A673 (cell line): Measurements from ENCODE around the gene AP2B1. TPM values are rescaled to one million over a fixed set of nuclear protein-coding genes. Genes with fewer than 3 reads are reported as not detected.

ENCODE experiments used
- BruUV-seq: library from RNA; stranded (reverse); fragments of 400-500 nt; replicated peaks from 2 replicates; lab custom pipeline; 2021; lab: Mats Ljungman, UMichigan
- CTCF ChIA-PET: fragments of 300-600 bp; sonication (Branson Sonifier 250); formaldehyde crosslinking; loops from one replicate; lab custom pipeline; 2022; ENCODE audit warnings: antibody characterized with exemption; lab: Charles Lee
- POLR2A ChIA-PET: fragments of 300-600 bp; sonication (Branson Sonifier 250); formaldehyde crosslinking; loops from one replicate; lab custom pipeline; 2022; ENCODE audit warnings: antibody characterized with exemption; ENCODE audit not compliant: low non-redundant PET; lab: Charles Lee
- DNase-seq: peaks from one replicate; pipeline ENCODE4 v3.0.0-alpha.2; 2015; ENCODE audit warnings: low spot score
- H3K27ac ChIP-seq: fragments of 200-600 bp; sonication (generic); 2 replicates; pipeline ENCODE4 v1.5.1; 2016; ENCODE audit warnings: mixed run types, low read depth, mild to moderate bottlenecking, mixed read lengths, antibody characterized with exemption, low read length; ENCODE audit not compliant: poor library complexity, severe bottlenecking
- H3K27me3 ChIP-seq: fragments of 200-600 bp; sonication (generic); replicated peaks from 2 replicates; pipeline ENCODE4 v1.6.1; 2017; ENCODE audit warnings: mixed run types, low read depth, mild to moderate bottlenecking, mixed read lengths, antibody characterized with exemption, low read length; ENCODE audit not compliant: insufficient read depth, poor library complexity
- H3K36me3 ChIP-seq: fragments of 200-600 bp; sonication (generic); 2 replicates; pipeline ENCODE4 v1.6.1; 2016; ENCODE audit warnings: mixed run types, mild to moderate bottlenecking, mixed read lengths, antibody characterized with exemption, low read length; ENCODE audit not compliant: insufficient read depth, poor library complexity, severe bottlenecking
- H3K4me1 ChIP-seq: fragments of 200-600 bp; sonication (generic); 2 replicates; pipeline ENCODE4 v1.6.1; 2017; ENCODE audit warnings: mixed run types, mild to moderate bottlenecking, mixed read lengths, antibody characterized with exemption, low read length; ENCODE audit not compliant: insufficient read depth, poor library complexity, severe bottlenecking
- H3K4me3 ChIP-seq: fragments of 200-600 bp; sonication (generic); 2 replicates; pipeline ENCODE4 v1.5.1; 2016; ENCODE audit warnings: low read depth, mixed run types, mild to moderate bottlenecking, mixed read lengths, low read length; ENCODE audit not compliant: poor library complexity, severe bottlenecking
- H3K9me3 ChIP-seq: fragments of 200-600 bp; sonication (generic); 2 replicates; pipeline ENCODE4 v1.6.1; 2016; ENCODE audit warnings: mixed run types, low read depth, mild to moderate bottlenecking, mixed read lengths, antibody characterized with exemption, low read length; ENCODE audit not compliant: poor library complexity, severe bottlenecking
- CTCF ChIP-seq: fragments of 300-800, 200-600 bp; sonication (generic); conservative IDR thresholded peaks from 2 replicates; pipeline ENCODE4 v1.5.1; 2017; ENCODE audit warnings: low read depth, mild to moderate bottlenecking, antibody characterized with exemption, low read length, moderate library complexity, mixed read lengths
- EZH2 ChIP-seq: fragments of 200-600 bp; sonication (generic); IDR thresholded peaks from 2 replicates; pipeline ENCODE4 v1.6.1; 2017; ENCODE audit warnings: borderline replicate concordance, low read depth, mild to moderate bottlenecking, mixed read lengths, antibody characterized with exemption, low read length; ENCODE audit not compliant: poor library complexity, severe bottlenecking
- intact Hi-C: fragments of 100-400 bp; cut with micrococcal nuclease; formaldehyde crosslinking; loops from one replicate; pipeline ENCODE4 v1.10.0; 2022; ENCODE audit not compliant: unreplicated experiment
- total RNA-seq: library from RNA; stranded (reverse); gene quantifications from 2 replicates; pipeline ENCODE4 v1.2.3, GENCODE V29; 2021

Gene AP2B1
- total RNA-seq, 1 experiment from 2014 or later: 124 TPM

- TF ChIP-seq EZH2 (no peak), CTCF (no peak)
- no peaks in the 10 kb centered on the region for H3K27me3 ChIP-seq
- peaks cover 9% of the 10 kb centered on the region for H3K4me1 ChIP-seq
- DNase-seq: peak; percentile 17
- ChIA-PET POLR2A (no interaction called here), CTCF (no interaction called here)
- peak overlapping the region; percentile 30 for H3K4me3 ChIP-seq
- no peaks in the 10 kb centered on the region for H3K9me3 ChIP-seq
- peak overlapping the region; percentile 50 for H3K27ac ChIP-seq
- no peaks in the 10 kb centered on the region for H3K36me3 ChIP-seq
- intact Hi-C loops: loop anchor here (2.0 to 5.0 kb wide), 2 partner anchors 207 to 228 kb away; no protein-coding TSS in a partner anchor
- no TSS peak for BruUV-seq
Observed at GRCh38 chr17:35540589-35541404, 46.3 kb upstream of the AP2B1 start.

- ChIA-PET POLR2A (no interaction called here), CTCF (no interaction called here)
- no peak for DNase-seq
- Histone ChIP-seq H3K36me3 (no peaks in the 10 kb centered on the region), H3K4me3 (peak overlapping the region; percentile 30), H3K27ac (peak overlapping the region; percentile 50), H3K9me3 (no peaks in the 10 kb centered on the region), H3K27me3 (no peaks in the 10 kb centered on the region), H3K4me1 (peaks cover 9% of the 10 kb centered on the region)
- no peak for TF ChIP-seq CTCF
- no peak for TF ChIP-seq EZH2
- intact Hi-C loops: loop anchor here (2.0 to 5.0 kb wide), 2 partner anchors 206 to 229 kb away; no protein-coding TSS in a partner anchor
- TSS peak; percentile 59 for BruUV-seq
Observed at GRCh38 chr17:35541434-35541833, 45.7 kb upstream of the AP2B1 start.

- Histone ChIP-seq H3K4me3 (no peak overlapping the region), H3K36me3 (no peaks in the 10 kb centered on the region), H3K9me3 (no peaks in the 10 kb centered on the region), H3K27me3 (no peaks in the 10 kb centered on the region), H3K27ac (no peak overlapping the region), H3K4me1 (peaks cover 6% of the 10 kb centered on the region)
- CTCF ChIA-PET: no interaction called here
- POLR2A ChIA-PET: no interaction called here
- DNase-seq: no peak
- intact Hi-C loops: loop anchor here (5.0 kb wide), 1 partner anchor 204 kb away; no protein-coding TSS in a partner anchor
- TF ChIP-seq EZH2 (no peak), CTCF (no peak)
- BruUV-seq: TSS peak; percentile 13
Observed at GRCh38 chr17:35542990-35543389, 44.1 kb upstream of the AP2B1 start.
